DND-41 (cell line): ENCODE measurements around the gene GRB2.
A peak's percentile ranks its signal among the peaks of the same experiment; 100 is the strongest.

Experiments used
- ATAC-seq: fragments of 200-7000 bp; cut with Tn5 transposase; 3 replicates; pipeline ENCODE4 v1.9.1; 2021; ENCODE audit warnings: low read depth; ENCODE audit not compliant: insufficient read depth
- DNase-seq: peaks from one replicate; pipeline ENCODE4 v3.0.0-alpha.2; 2020
- H2AFZ ChIP-seq: 2 replicates; pipeline ENCODE4 v1.6.0; 2012; ENCODE audit warnings: low read depth, low read length
- H3K27ac ChIP-seq: 2 replicates; pipeline ENCODE4 v1.5.1; 2012; ENCODE audit warnings: low read length, inconsistent platforms
- H3K27me3 ChIP-seq: fragments of 200-600 bp; sonication (generic); 2 replicates; pipeline ENCODE4 v1.6.0; 2012; ENCODE audit warnings: low read length, mild to moderate bottlenecking, inconsistent platforms; ENCODE audit not compliant: insufficient read depth, poor library complexity
- H3K36me3 ChIP-seq: 2 replicates; pipeline ENCODE4 v1.5.1; 2012; ENCODE audit warnings: low read length, inconsistent platforms; ENCODE audit not compliant: insufficient read depth
- H3K4me1 ChIP-seq: 2 replicates; pipeline ENCODE4 v1.5.1; 2012; ENCODE audit warnings: mild to moderate bottlenecking, low read length; ENCODE audit not compliant: insufficient read depth
- H3K4me2 ChIP-seq: 2 replicates; pipeline ENCODE4 v1.6.0; 2012; ENCODE audit warnings: mild to moderate bottlenecking, moderate library complexity, low read length, inconsistent platforms; ENCODE audit not compliant: insufficient read depth
- H3K4me3 ChIP-seq, 2 experiments: fragments of 200-600 bp in 1 of 2; shearing (Covaris generic) in 1 of 2; 2 replicates each; pipeline ENCODE4 v1.5.1; 2012 to 2016; ENCODE audit warnings: inconsistent platforms in 2 of 2, low read length in 2 of 2, mild to moderate bottlenecking in 2 of 2, low read depth in 1 of 2, moderate library complexity in 1 of 2
- H3K79me2 ChIP-seq: 2 replicates; pipeline ENCODE4 v1.6.0; 2012; ENCODE audit warnings: low read length, inconsistent platforms; ENCODE audit not compliant: insufficient read depth
- H3K9ac ChIP-seq: 2 replicates; pipeline ENCODE4 v1.6.0; 2012; ENCODE audit warnings: low read depth, mild to moderate bottlenecking, inconsistent platforms, low read length, moderate library complexity
- H3K9me3 ChIP-seq: 2 replicates; pipeline ENCODE4 v1.5.1; 2012; ENCODE audit warnings: low read length, moderate library complexity, mild to moderate bottlenecking, inconsistent platforms; ENCODE audit not compliant: insufficient read depth, severe bottlenecking
- H4K20me1 ChIP-seq: 2 replicates; pipeline ENCODE4 v1.6.0; 2012; ENCODE audit warnings: low read length; ENCODE audit not compliant: insufficient read depth
- EZH2 ChIP-seq: IDR thresholded peaks from 3 replicates; pipeline ENCODE4 v1.6.1; 2012; ENCODE audit warnings: borderline replicate concordance, low read depth, mild to moderate bottlenecking, moderate library complexity, low read length, inconsistent platforms; ENCODE audit not compliant: severe bottlenecking
- TF ChIP-seq, protein P1 (sequence below): IDR thresholded peaks from 2 replicates; pipeline ENCODE4 v1.5.1; 2012; ENCODE audit warnings: borderline replicate concordance, low read length, moderate library complexity, mild to moderate bottlenecking; ENCODE audit not compliant: poor library complexity, severe bottlenecking; ENCODE audit errors: extremely low read depth

Gene GRB2

DNA sequence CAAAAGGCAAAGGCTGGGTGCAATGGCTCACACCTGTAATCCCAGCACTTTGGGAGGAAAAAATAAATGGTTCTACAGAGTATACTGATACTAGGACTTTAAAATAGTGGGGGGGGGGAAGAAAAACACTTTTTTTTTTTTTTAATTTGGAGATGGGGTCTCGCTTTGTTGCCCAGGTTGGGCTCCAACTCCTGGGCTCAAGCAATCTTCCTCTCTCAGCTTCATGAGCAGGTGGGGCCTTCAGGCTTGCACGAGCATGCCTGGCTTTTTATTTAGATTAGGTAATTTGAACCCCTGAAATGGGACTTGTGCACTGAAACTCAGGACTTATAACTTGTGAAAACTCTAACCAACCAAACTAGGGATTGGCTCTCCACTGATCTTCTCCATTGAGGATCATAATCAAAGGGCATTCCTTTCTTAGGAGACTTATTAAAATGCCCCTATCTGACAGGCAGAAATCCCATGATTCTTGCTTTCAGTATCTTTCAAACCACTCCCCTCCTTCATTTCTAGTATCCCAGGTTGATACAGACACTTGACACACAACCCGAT is 16.9 kb downstream of the GRB2 start:
- Histone ChIP-seq H3K9ac (no peak overlapping the region), H3K4me3 (no peak overlapping the region), H3K4me1 (peaks cover 15% of the 10 kb centered on the region), H3K27ac (peak overlapping the region; percentile 45), H3K9me3 (no peaks in the 10 kb centered on the region), H2AFZ (no peak overlapping the region), H3K36me3 (peaks cover 79% of the 10 kb centered on the region), H4K20me1 (peaks cover 82% of the 10 kb centered on the region), H3K79me2 (peaks cover 98% of the 10 kb centered on the region), H3K4me2 (no peak overlapping the region), H3K27me3 (no peaks in the 10 kb centered on the region)
- no peak for TF ChIP-seq EZH2
- TF ChIP-seq, protein P1, sequence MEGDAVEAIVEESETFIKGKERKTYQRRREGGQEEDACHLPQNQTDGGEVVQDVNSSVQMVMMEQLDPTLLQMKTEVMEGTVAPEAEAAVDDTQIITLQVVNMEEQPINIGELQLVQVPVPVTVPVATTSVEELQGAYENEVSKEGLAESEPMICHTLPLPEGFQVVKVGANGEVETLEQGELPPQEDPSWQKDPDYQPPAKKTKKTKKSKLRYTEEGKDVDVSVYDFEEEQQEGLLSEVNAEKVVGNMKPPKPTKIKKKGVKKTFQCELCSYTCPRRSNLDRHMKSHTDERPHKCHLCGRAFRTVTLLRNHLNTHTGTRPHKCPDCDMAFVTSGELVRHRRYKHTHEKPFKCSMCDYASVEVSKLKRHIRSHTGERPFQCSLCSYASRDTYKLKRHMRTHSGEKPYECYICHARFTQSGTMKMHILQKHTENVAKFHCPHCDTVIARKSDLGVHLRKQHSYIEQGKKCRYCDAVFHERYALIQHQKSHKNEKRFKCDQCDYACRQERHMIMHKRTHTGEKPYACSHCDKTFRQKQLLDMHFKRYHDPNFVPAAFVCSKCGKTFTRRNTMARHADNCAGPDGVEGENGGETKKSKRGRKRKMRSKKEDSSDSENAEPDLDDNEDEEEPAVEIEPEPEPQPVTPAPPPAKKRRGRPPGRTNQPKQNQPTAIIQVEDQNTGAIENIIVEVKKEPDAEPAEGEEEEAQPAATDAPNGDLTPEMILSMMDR, result no peak
- no peak for ATAC-seq
- no peak for DNase-seq

DNA sequence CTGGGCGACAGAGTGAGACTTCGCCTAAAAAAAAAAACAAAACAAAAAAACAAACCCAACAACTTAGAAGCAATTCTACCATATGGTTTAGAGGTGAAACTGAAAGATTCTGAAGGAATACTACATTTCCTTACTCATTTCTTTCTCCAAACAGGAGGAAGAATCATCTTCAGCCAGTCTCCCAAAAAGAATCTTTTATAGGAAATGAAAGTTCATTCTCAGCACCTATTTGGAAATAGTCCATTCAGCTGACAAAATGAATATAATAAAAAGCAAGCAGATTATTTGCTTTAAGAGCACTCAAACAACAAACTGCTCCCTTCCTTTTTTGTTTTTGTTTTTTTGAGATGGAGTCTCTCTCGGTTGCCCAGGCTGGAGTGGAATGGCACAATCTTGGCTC is 17.7 kb downstream of the GRB2 start:
- no peak for ATAC-seq
- Histone ChIP-seq H3K4me3 (no peak overlapping the region), H4K20me1 (peaks cover 83% of the 10 kb centered on the region), H3K9ac (no peak overlapping the region), H3K4me2 (no peak overlapping the region), H3K27ac (no peak overlapping the region), H3K27me3 (no peaks in the 10 kb centered on the region), H3K36me3 (peaks cover 76% of the 10 kb centered on the region), H2AFZ (no peak overlapping the region), H3K9me3 (no peaks in the 10 kb centered on the region), H3K4me1 (peaks cover 7% of the 10 kb centered on the region), H3K79me2 (peaks cover 98% of the 10 kb centered on the region)
- no peak for DNase-seq
- TF ChIP-seq EZH2, result no peak

DNA sequence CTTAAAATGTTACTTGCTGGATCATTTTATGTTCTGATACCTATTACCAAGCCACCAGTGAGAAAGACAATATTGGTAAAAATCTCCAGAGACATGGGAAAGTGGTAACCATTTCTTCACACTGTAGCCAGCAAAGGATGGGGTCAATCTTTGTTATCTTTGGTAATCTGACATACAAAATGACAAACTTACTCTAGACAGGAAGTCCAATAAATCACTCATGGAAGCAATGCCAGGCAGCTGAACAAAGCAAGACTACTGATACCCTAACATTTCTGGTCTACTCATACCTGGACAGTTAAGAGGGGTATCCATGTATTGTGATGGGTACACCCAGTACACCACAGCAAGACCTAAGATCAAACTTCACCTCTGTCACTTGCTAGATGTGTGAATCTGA is 19.0 kb downstream of the GRB2 start:
- no peak for TF ChIP-seq EZH2
- TF ChIP-seq, protein P1, result no peak
- no peak for ATAC-seq
- Histone ChIP-seq H3K9ac (no peak overlapping the region), H3K79me2 (peaks cover 98% of the 10 kb centered on the region), H3K36me3 (peaks cover 64% of the 10 kb centered on the region), H3K4me1 (peaks cover 4% of the 10 kb centered on the region), H3K4me3 (no peak overlapping the region), H3K27me3 (no peaks in the 10 kb centered on the region), H3K27ac (peak overlapping the region; percentile 2; the same call in 1 of the 2 replicates), H3K9me3 (no peaks in the 10 kb centered on the region), H2AFZ (no peak overlapping the region), H4K20me1 (peaks cover 84% of the 10 kb centered on the region), H3K4me2 (no peak overlapping the region)
- DNase-seq, result no peak

DNA sequence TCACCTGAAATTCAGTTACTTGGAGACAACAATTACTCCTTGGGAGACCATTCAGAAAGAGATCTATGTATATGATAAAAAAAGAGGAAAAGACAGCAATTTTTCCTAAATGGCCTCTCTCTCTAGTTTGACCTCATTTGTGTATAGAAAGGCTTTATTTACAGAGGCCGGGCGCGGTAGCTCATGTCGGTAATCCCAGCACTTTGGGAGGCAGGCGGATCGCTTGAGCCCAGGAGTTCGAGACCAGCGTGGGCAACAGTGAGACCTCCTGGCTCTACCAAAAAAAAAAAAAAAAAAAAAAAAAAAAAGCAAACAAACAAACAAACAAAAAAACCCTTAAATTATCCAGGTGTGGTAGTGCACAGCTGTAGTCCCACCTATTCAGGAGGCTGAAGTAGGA is 20.7 kb downstream of the GRB2 start:
- no peaks in the 10 kb centered on the region for H3K9me3 ChIP-seq
- TF ChIP-seq, protein P1, result no peak
- TF ChIP-seq EZH2, result no peak
- H2AFZ ChIP-seq, result no peak overlapping the region
- ATAC-seq (no peak), DNase-seq (no peak)
- no peak overlapping the region for H3K4me2 ChIP-seq
- H3K79me2 ChIP-seq, result peaks cover 98% of the 10 kb centered on the region
- H4K20me1 ChIP-seq, result peaks cover 73% of the 10 kb centered on the region
- no peak overlapping the region for H3K4me3 ChIP-seq
- H3K27me3 ChIP-seq, result no peaks in the 10 kb centered on the region
- no peak overlapping the region for H3K9ac ChIP-seq
- peaks cover 53% of the 10 kb centered on the region for H3K36me3 ChIP-seq
- H3K4me1 ChIP-seq, result peaks cover 4% of the 10 kb centered on the region
- H3K27ac ChIP-seq, result no peak overlapping the region
